Activated CD4-positive, alpha-beta T cell treated with anti-CD3 and anti-CD28 coated beads for 48 hours (primary cell): Measurements from ENCODE around the gene HIKESHI.
"Not testable (repeated sequence)": the region's sequence is repeated elsewhere in the genome, so short reads cannot be mapped to it uniquely, and the experiment has no call there.

Experiments used
- DNase-seq: peaks from one replicate; pipeline ENCODE4 v3.0.0-alpha.2; 2020

The HIKESHI gene

DNA sequence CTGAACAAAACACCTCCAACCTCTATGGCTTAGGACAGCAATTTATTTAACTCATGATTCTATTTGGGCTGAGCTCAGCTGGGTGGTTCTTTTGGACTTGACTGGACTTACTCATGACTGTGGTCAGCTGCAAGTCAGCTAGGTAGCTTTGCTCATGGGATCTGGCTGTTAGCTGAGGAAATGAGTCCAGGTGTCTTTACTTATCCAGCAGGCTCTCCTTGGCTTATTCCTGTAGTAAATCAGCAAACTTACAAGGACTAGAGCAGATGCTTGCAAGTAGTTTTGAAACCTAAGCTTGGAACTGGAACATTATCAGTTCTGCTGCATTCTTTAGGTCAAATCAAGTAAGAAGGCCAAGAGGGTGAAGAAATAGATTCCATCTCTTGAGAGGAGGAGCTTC, 8.0 kb upstream of the HIKESHI start:
- DNase-seq: no peak

DNA sequence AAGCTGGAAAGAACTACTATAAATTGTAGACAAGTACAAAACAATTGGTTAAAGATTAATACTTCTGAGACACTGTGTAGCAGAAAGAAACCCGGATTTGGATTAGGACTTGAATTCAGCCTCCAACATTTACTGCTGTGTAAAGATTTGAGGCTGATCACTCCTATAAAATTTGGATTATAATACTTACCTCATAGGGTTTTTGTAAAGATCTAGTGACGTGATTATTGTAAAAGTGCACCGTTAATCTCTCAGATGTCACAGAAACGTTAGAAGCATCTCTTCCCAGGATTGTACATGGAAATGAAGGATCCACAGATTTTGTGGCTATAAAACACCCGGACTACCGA, 323 bp upstream of the HIKESHI start:
- DNase-seq: no peak

DNA sequence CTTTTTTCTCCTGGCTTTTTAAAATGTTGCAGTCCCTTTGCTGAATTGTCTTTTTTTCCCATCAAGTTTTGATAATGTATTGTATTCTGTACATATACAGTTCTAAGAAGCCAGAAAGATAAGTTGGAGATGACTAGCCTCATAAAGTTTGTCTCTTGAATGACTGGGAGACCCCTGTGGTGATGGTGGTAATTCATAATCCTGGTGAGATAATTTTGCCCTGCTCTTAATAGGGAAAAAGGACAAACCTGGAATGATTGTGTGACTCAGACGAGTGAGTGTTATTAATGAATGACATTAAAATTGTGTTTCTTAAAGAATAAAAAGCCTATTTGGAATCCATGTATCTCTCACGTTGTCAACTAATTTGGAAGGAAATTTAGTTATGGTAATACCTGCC, 1.2 kb downstream of the HIKESHI start:
- DNase-seq: no peak

DNA sequence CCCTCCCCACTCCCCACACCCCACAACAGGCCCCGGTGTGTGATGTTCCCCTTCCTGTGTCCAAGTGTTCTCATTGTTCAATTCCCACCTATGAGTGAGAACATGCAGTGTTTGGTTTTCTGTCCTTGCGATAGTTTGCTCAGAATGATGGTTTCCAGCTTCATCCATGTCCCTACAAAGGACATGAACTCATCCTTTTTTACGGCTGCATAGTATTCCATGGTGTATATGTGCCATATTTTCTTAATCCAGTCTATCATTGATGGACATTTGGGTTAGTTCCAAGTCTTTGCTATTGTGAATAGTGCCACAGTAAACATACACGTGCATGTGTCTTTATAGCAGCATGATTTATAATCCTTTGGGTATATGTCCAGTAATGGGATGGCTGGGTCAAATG, 6.7 kb downstream of the HIKESHI start:
- not testable (repeated sequence) for DNase-seq

DNA sequence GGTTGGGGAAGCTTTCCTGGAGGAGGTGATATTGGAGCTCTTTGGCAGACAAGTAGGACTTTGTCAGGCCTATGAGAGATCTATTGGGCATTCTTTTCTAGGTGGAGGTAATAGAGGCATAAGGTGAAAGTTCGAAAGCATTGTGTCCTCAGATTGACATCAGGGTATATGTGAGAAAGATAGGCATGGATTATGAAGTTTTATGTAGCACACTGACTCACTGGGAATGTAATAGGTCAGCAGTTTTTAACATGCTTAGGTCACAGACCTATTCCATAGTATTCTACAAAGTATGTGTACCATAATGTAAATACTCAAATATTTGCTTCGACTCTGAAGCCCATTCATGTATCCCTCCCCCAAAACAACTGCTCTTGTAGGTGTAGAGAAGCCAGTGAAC, 11.8 kb downstream of the HIKESHI start:
- DNase-seq: no peak

DNA sequence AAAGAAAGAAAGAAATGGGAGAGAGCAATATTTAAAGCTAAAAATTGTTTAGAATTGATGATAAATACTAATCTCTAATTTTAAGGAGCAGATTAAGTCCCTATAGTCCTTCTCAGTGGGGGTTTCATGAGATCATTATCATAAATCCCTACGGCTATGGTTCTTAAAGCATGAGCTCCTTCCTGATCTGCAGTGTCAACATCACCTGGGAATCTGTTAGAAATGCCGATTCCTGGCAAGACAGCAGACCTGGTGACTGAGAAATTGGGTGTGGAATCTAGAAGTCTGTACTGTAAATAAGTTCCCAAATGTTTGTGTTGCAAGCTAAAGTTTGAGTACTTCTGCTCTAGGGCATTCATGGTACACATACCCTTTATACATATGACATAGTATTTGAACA, 12.6 kb downstream of the HIKESHI start:
- no peak for DNase-seq

DNA sequence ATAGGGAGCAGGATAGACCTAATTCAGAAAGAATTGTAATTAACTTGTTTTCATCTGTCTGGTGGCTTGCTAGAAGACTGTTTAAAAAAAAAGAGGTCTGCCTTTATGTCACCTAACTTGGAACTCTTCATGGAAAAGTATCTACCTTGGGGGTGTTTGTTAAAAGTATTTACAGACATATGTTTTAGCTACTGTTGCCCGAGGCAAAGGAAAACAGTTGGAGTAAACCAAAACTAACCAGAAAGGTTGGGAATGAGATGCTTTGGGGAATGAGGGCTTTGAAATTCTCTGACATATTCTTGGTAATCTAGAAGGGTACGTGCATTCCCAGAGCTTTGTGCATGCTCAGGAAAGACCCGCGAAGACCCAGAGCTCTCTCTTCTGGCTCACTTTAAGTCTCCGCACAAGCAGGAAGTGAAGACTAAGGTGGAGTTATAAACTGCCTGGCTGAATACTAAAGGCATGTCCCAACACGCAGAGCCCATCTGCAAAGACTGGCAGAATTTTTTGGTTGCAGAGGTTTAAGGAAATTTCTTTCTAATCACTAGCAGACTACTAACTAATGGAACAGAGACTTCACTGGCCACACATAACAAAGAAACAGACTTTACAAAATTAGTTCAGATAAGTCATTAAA, 33.2 kb downstream of the HIKESHI start:
- no peak for DNase-seq

DNA sequence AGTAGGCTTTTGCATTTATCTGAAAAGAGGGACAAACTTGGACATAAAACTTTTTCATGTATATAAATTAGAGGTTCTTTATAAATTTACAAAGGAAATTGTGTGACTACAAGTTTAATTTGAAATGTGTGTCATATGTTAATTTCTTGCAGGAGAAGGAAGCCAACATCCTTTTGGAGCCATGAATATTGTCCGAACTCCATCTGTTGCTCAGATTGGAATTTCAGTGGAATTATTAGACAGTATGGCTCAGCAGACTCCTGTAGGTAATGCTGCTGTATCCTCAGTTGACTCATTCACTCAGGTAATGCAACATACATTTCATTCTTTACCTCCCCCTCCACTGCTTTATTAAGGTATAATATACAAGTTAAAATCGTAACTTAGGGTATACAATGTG, 35.2 kb downstream of the HIKESHI start:
- DNase-seq: no peak

DNA sequence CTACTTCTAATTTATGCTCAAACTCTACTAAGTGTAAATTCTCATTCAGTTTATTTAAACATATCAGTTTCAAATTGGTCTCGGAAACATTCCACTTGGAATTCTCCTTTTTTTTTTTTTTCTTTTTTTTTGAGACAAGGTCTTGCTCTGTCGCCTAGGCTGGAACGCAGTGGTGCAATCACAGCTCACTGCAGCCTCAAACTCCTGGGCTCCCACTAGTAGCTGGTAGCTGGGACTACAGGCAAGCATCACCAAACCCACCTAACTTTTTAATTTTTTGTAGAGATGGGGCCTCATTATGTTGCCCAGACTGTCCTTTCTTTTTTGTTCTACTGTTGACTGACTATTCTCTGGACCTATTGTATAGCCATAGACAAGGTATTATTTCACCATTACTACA, 39.3 kb downstream of the HIKESHI start:
- DNase-seq: no peak

DNA sequence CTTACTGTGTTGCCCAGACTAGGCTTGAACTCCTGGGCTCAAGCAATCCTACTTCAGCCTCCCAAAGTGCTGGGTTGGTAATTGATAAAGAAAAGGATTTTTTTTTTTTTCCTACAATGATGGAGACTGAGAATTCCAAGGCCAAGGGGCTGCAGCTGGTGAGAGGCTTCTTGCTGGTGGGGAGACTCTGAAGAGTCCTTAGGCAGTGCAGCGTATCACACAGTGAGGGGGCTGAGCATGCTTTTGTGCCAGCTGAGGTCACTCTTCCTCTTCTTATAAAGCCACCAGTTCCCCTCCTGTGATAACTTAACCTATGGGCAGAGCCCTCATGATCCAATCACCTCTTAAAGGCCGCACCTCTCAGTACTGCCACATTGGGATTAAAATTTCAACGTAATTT, 44.5 kb downstream of the HIKESHI start:
- DNase-seq: no peak

DNA sequence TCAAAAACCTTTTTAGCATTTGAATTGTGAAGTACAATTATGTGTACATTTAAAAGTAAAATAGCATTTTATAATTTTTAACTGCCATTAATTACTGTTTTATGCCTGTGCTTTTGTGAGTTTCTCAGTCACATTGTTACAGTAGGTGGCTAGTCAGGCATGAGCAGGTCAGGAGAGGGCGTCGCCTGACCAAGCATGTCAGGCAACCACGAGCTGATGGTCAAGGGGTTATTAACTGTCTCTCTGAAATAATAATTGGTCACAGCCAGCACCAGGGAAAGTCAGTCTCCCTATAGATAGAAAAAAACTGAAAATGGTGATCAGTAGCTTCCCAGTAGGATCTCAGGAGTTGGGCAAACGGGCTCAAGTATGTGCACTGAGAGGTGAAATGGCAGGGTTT, 53.2 kb downstream of the HIKESHI start:
- DNase-seq: no peak

DNA sequence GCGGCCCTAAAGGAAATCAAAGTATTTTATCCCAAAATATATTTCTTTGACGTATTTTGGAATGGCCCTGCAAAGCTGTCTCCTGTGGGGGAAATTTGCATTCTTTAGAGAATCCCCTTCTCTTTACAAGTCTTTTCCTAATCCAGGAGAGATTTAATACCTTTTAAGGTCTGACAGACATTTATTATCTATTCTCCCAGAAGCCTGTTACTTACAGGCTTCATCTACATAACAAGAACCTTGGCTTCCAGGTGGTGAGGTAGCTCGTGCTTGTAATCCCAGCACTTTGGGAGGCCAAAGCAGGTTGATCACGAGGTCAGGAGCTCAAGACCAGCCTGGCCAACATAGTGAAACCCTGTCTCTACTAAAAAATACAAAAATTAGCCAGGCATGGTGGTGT, 55.4 kb downstream of the HIKESHI start:
- DNase-seq: not testable (repeated sequence)

DNA sequence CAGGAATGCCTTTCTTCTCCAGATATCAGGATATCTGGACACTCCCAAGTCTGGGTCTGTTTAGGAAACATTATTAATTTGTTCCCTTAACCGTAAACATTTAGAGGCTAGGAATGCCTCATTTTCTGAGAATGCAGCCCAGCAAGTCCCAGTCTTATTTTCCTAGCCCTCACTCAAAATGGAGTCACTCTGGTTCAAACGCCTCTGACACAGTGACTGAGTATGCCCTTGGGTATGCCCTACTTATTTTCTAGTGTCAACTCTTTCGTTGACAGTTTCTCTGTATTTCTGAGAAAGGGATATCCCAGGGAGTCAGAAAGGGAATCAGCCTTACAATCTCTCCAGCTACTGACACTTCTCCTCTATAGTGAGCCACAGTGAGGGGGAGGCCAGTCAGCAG, 56.7 kb downstream of the HIKESHI start:
- DNase-seq: no peak

DNA sequence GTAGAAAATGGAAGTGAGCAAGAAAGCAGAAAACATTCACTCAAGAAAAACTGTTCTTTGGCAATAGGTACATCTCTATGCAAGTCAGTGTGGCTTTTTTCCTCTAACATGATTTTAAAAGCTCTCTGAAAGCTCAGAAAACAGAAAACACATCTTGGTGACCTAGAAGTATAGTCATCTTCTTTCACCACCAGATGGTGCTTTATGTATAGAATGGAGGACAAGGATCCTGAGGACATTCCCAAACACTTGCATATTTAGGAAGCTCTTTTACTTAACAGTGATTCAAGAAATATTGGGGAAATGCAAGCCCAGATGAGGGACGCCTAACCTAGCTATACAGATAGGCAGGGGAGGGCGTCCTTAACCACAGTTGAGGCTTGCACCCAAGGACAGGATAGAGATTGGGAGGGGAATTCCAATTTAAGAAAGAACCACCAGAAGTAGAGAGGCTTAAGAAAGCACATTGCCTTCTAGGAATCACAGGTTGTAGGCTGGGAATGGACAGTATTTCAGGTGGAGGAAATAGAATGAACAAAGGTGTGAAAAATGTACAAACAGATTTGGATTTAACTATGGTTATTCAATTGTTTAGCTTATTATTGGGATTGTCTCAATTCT, 58.8 kb downstream of the HIKESHI start:
- DNase-seq: no peak

DNA sequence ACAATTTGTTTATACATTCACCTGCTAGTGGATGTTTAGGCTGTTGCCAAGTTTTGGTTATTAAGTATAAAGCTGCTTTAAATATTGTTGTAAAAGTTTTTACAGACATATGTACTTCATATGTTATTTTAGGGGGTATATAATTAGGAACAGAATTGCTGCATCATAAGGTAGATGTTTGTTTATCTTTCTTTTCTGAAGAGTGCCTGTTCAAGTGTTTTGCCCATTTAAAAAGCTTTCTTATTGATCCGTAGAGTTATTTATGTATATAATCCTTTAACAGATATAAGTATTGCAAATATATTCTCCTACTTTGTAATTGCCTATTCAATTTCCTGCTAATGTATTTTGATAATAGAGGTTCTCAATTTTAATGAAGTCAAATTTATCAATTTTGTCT, 61.4 kb downstream of the HIKESHI start:
- no peak for DNase-seq

DNA sequence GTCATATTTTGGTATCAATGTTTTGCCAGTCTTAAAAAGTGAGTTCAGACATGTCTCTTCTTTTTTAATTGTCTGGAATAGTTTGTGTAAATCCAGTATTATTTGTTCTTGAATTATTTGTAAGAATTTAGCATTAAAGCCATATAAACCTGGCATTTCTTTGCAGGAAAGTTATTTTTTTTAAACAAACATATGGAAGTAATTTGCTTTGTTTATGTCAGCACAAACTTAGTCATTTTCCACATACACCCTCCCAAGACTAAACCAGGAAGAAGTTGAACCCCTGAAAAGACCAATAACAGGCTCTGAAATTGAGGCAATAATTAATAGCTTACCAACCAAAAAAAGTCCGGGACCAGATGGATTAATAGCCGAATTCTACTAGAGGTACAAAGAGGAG, 63.5 kb downstream of the HIKESHI start:
- no peak for DNase-seq

DNA sequence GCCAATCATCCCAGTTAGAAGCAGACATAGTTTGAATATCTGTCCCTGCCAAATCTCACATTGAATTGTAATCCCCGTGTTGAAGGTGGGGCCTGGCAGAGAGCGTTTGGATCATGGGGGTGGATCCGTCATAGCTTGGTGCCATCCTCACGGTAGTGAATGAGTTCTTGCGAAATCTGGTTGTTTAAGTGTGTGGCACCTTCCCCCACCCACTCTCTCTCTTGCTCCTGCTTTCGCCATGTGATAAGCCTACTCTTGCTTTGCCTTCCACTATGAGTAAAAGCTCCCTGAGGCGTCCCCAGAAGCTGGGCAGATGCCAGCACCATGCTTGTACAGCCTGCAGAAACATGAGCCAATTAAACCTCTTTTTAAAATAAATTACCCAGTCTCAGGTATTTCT, 67.6 kb downstream of the HIKESHI start:
- no peak for DNase-seq

DNA sequence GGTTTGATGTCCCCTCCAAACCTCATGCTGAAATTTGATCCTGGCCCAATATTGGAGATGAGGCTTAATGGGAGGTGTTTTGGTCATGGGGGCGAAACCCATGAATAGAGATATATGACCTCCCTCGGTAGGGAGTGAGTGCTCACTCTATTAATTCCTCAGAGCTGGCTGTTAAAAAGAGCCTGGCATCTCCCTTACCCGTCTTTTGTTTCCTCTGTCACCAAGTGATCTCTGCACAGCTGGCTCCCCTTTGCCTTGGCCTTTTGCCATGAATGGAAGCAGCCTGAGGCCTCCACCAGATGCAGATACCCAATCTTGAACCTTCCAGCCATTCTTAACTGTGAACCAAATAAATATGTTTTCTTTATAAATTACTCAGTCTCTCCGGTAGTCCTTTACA, 68.1 kb downstream of the HIKESHI start:
- no peak for DNase-seq

DNA sequence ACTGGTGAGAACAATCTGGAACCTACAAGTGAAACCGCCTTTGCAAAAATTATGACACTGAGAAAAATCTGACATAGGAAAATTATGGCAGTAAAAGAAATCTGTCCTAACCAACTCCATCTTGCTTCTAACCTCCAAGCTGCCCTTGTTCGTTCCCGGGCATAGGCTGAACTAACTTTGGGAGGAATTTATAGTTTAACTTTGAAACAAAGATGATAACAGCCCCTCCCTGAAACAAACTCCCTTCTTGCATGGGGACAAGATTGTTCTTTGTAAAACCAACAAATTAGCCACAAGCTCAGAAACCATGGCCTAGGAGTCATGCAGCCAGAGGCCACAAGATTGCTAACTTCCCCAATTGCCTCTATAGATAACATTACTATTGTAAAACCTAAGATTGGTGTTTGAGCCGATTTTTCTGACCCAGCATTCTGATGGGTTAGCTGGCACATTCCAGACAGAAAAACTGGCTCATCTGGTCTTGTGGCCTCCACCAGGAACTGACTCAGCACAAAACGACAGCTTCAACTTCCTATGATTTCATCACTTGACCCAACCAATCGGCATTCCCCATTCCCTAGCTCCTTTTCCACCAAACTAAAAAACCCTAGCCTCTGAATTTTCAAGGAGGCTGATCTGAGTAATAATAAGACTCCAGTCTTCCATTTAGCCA, 69.0 kb downstream of the HIKESHI start:
- DNase-seq: no peak

DNA sequence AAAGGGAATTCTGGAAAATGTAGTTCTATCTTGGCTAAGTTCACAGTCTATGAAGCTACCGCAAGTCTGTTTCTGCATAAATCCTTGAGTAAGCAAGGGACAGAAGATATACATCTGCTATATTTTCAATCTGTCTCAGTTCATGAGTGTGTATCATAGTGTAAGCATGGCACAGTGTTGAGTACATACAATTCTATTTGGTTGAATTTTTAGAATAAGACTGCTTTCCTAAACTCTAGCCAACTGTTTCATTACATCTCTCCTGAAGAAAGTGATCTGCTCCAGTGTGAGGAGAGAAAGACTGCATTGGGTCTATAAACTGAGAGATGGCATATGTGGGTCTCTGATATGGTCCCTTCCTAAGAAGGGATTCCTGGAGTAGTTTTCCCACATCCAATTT, 70.0 kb downstream of the HIKESHI start:
- no peak for DNase-seq

DNA sequence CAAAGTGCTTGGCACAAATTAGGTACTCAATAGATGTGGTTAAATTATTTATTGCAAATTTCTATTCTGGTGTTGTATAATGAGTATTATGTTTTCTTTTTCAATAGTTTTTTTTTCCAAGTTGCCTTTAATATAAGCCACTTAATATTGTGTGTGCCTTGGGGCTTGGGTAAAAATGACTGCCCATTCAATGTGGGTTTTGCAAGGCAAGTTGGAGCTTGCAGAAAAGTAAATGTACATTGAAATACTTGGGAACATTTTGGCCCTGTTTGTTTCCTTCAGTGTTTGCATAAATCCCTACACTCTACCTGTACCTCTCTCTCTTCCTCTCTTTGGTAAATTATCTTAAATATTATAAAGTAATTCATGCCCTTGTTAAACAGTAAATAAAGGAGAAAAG, 70.5 kb downstream of the HIKESHI start:
- DNase-seq: no peak

DNA sequence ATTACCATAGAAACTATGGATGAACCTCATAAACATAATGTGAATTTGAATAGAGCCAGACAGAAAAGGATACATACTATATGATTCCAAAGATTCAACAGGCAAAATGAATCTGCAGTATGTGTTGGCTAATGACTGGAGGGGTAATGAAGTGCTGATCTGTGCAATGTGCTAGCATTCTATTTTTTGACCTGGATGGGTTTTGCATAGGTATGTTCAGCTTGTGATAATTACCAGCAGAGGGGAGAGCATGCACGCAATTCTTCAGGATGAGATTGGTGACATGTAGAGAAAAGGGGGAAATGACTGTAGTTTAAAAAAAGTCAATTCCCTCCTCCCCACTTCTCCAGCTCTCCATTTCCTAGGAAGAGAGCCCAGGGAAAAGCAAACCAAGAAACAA, 72.0 kb downstream of the HIKESHI start:
- no peak for DNase-seq

DNA sequence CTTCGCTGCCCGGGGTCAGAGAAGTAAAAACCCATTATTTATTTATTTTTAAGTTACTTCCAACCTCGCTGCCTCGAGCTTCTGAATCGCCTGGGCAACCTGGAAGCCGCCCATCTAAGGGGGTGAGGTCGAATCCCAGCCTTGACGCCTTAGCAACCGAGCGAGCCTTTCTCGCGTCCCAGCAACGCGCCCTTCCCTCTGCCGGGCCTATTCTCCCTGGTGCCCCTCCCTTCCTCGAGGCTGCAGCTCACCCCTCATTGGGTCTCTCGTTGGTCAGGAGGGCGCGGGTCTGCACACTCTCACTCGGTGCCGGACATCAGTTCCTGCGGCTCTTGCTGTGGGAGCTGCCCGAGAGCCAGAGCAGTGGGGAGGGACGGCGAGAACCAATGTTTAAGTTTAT, 72.5 kb downstream of the HIKESHI start, which contains the start of gene CCDC81:
CCDC81 (plus strand) TSS at position 302 of the 400 bp plus-strand sequence. CDS start 277 bp downstream, outside the sequence.
- DNase-seq: no peak

DNA sequence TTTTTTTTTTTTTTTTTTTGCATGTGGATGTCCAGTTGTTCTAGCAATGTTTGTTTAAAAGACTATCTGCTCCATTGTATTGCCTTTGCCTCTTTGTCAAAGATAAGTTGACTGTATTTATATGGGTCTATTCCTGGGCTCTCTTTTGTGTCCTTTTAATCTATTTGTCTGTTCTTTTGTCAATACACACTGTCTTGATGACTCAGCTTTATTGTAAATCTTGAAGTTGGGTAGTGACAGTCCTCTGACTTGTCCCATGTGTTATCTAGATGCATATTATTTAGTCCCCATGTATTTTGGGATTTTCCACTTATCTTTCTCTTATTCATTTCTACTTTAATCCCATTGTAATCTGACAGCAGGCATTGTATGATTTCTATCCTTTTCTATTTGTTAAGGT, 75.9 kb downstream of the HIKESHI start:
- no peak for DNase-seq
